Vagina (tissue), 2 donors: ENCODE data around the gene ALKAL2. TPM values are rescaled to one million over a fixed set of nuclear protein-coding genes. Genes with fewer than 3 reads are reported as not detected.

Source experiments
- DNase-seq, 2 donors: peaks; one replicate each; pipeline ENCODE4 v3.0.0-alpha.2; 2017; ENCODE audit errors: extremely low spot score in 2 of 2
- H3K27ac ChIP-seq: fragments of 200-600 bp; sonication (generic); one replicate; pipeline ENCODE4 v1.5.1; 2019
- H3K27me3 ChIP-seq: fragments of 200-600 bp; sonication (generic); one replicate; pipeline ENCODE4 v1.5.1; 2019
- H3K36me3 ChIP-seq, 2 donors: fragments of 200-600 bp; sonication (generic); one replicate each; pipeline ENCODE4 v1.5.1; 2017 to 2019
- H3K4me1 ChIP-seq: fragments of 200-600 bp; sonication (generic); one replicate; pipeline ENCODE4 v1.5.1; 2019
- H3K4me3 ChIP-seq, 2 donors: fragments of 200-600 bp; sonication (generic); 1 replicate in 1 of 2; 2 replicates in 1 of 2; pipeline ENCODE4 v1.5.1; 2016 to 2019
- H3K9me3 ChIP-seq: fragments of 200-600 bp; sonication (generic); one replicate; pipeline ENCODE4 v1.5.1; 2019
- CTCF ChIP-seq, 3 experiments: fragments of 450-650 bp in 2 of 3; fragments of 200-600 bp in 1 of 3; sonication (generic) in 1 of 3; IDR thresholded peaks; one replicate each; pipeline ENCODE4 v1.5.1; 2017 to 2019; ENCODE audit warnings: antibody characterized with exemption in 3 of 3, mild to moderate bottlenecking in 2 of 3, moderate library complexity in 2 of 3
- POLR2A ChIP-seq, 2 donors: fragments of 450-650 bp; IDR thresholded peaks; one replicate each; pipeline ENCODE4 v1.6.1; 2017; ENCODE audit warnings: antibody characterized with exemption in 2 of 2, mild to moderate bottlenecking in 2 of 2, moderate library complexity in 2 of 2
- POLR2AphosphoS5 ChIP-seq, 2 donors: sonication (generic); formaldehyde crosslinking; IDR thresholded peaks; one replicate each; pipeline ENCODE4 v1.9.0; 2017; ENCODE audit warnings: antibody characterized with exemption in 2 of 2, mild to moderate bottlenecking in 2 of 2, low read depth in 1 of 2; ENCODE audit not compliant: insufficient read depth in 1 of 2
- intact Hi-C: fragments of 100-400 bp; cut with DNase I; formaldehyde crosslinking; loops from one replicate; pipeline ENCODE4 v1.15.1; 2023
- total RNA-seq: library from RNA; depleted of rRNA; stranded (reverse); fragments of >200 nt; gene quantifications from one replicate; pipeline ENCODE4 v1.2.3, GENCODE V29; 2016

Gene ALKAL2
- total RNA-seq, 1 donor from 2014 or later: 17.4 TPM

- H3K9me3 ChIP-seq: no peaks in the 10 kb centered on the region
- H3K4me3 ChIP-seq: no peak overlapping the region
- intact Hi-C loops: no loop called here
- no peak for DNase-seq
- H3K27ac ChIP-seq: no peak overlapping the region
- H3K27me3 ChIP-seq: no peaks in the 10 kb centered on the region
- peaks cover 18% of the 10 kb centered on the region for H3K4me1 ChIP-seq
- peaks cover 2 to 52% of the 10 kb centered on the region in 2 donors for H3K36me3 ChIP-seq
- TF ChIP-seq POLR2AphosphoS5 (IDR thresholded peaks at IDR 0.05; ENCODE audit: insufficient read depth in 1 of 2, low read depth in 1 of 2): no peak
- no peak for TF ChIP-seq CTCF (IDR thresholded peaks at IDR 0.05)
- TF ChIP-seq POLR2A (IDR thresholded peaks at IDR 0.05): no peak
Measured at GRCh38 chr2:273333-273732, 14.6 kb downstream of the ALKAL2 start.

GRCh38 chr2:271917-272316 is 16.0 kb downstream of the ALKAL2 start:
- intact Hi-C loops: no loop called here
- H3K4me3 ChIP-seq: no peak overlapping the region
- H3K27ac ChIP-seq: no peak overlapping the region
- peaks cover 30% of the 10 kb centered on the region for H3K4me1 ChIP-seq
- peaks cover 2 to 38% of the 10 kb centered on the region in 2 donors for H3K36me3 ChIP-seq
- DNase-seq: peak in 1 of 2 donors; percentile 64
- no peak for TF ChIP-seq POLR2A (IDR thresholded peaks at IDR 0.05)
- no peak for TF ChIP-seq CTCF (IDR thresholded peaks at IDR 0.05)
- TF ChIP-seq POLR2AphosphoS5 (IDR thresholded peaks at IDR 0.05; ENCODE audit: insufficient read depth in 1 of 2, low read depth in 1 of 2): no peak
- no peaks in the 10 kb centered on the region for H3K9me3 ChIP-seq
- H3K27me3 ChIP-seq: no peaks in the 10 kb centered on the region

GRCh38 chr2:270861-271260 is 17.0 kb downstream of the ALKAL2 start:
- TF ChIP-seq CTCF (IDR thresholded peaks at IDR 0.05): no peak
- no peak for TF ChIP-seq POLR2A (IDR thresholded peaks at IDR 0.05)
- no peak for TF ChIP-seq POLR2AphosphoS5 (IDR thresholded peaks at IDR 0.05; ENCODE audit: insufficient read depth in 1 of 2, low read depth in 1 of 2)
- Histone ChIP-seq H3K36me3 (peaks cover 0 to 28% of the 10 kb centered on the region in 2 donors), H3K4me1 (peaks cover 41% of the 10 kb centered on the region), H3K4me3 (no peak overlapping the region), H3K27me3 (no peaks in the 10 kb centered on the region), H3K27ac (no peak overlapping the region), H3K9me3 (no peaks in the 10 kb centered on the region)
- peak in 1 of 2 donors; percentile 60 for DNase-seq
- intact Hi-C loops: no loop called here

GRCh38 chr2:269356-270030 is 18.4 kb downstream of the ALKAL2 start:
- intact Hi-C loops: no loop called here
- TF ChIP-seq POLR2A (IDR thresholded peaks at IDR 0.05): no peak
- no peak for TF ChIP-seq POLR2AphosphoS5 (IDR thresholded peaks at IDR 0.05; ENCODE audit: insufficient read depth in 1 of 2, low read depth in 1 of 2)
- no peak for TF ChIP-seq CTCF (IDR thresholded peaks at IDR 0.05)

GRCh38 chr2:268323-268722 is 19.6 kb downstream of the ALKAL2 start:
- Histone ChIP-seq H3K4me1 (peaks cover 58% of the 10 kb centered on the region), H3K27me3 (no peaks in the 10 kb centered on the region), H3K9me3 (no peaks in the 10 kb centered on the region), H3K36me3 (peaks cover 0 to 11% of the 10 kb centered on the region in 2 donors), H3K4me3 (no peak overlapping the region), H3K27ac (no peak overlapping the region)
- no peak for DNase-seq
- intact Hi-C loops: no loop called here
- no peak for TF ChIP-seq CTCF (IDR thresholded peaks at IDR 0.05)

More at GRCh38 chr2:269356-270030, 18.4 kb downstream of the ALKAL2 start:
- Histone ChIP-seq H3K4me3 (no peak overlapping the region), H3K4me1 (peaks cover 48% of the 10 kb centered on the region), H3K27ac (no peak overlapping the region), H3K27me3 (no peaks in the 10 kb centered on the region), H3K9me3 (no peaks in the 10 kb centered on the region), H3K36me3 (peaks cover 0 to 22% of the 10 kb centered on the region in 2 donors)
- peak in 1 of 2 donors; percentile 58 for DNase-seq
